HepG2 (cell line): Measurements from ENCODE around the gene THOC1. TPM values are rescaled to one million over a fixed set of nuclear protein-coding genes. Genes with fewer than 3 reads are reported as not detected.

ENCODE experiments used
- ATAC-seq: fragments of 200-7000 bp; cut with Tn5 transposase; 3 replicates; pipeline ENCODE4 v1.9.1; 2020; ENCODE audit warnings: mild to moderate bottlenecking, moderate library complexity
- BruUV-seq: library from RNA; stranded (reverse); fragments of 400-500 nt; replicated peaks from 2 replicates; lab custom pipeline; 2021; lab: Mats Ljungman, UMichigan
- CTCF ChIA-PET: fragments of 300-600 bp; formaldehyde crosslinking; extraction: SDS; loops from one replicate; lab custom pipeline; 2021; ENCODE audit warnings: low total read pairs, inconsistent platforms, low intra/inter-chr PET ratio; lab: Yijun Ruan, JAX
- POLR2A ChIA-PET: fragments of 350-600 bp; sonication (Branson Sonifier 250); formaldehyde crosslinking; loops from one replicate; lab custom pipeline; 2020; ENCODE audit warnings: antibody characterized with exemption, inconsistent platforms; lab: Yijun Ruan, JAX
- DNase-seq: peaks from one replicate; pipeline ENCODE4 v3.0.0-alpha.2; 2015; ENCODE audit warnings: low spot score
- FAIRE-seq: peaks from 3 replicates; lab custom pipeline; 2011; peaks lifted over from hg19 to GRCh38; lab: Jason Lieb, UNC
- H2AFZ ChIP-seq: one replicate; pipeline ENCODE4 v1.6.1; 2011; ENCODE audit warnings: low read length, inconsistent platforms
- H3K27ac ChIP-seq: fragments of 300-600 bp; 3 replicates; pipeline ENCODE4 v1.8.0; 2011; ENCODE audit warnings: mixed run types, mild to moderate bottlenecking, mixed read lengths, low read length, inconsistent platforms; ENCODE audit not compliant: insufficient read depth; ENCODE audit errors: extremely low read length
- H3K27me3 ChIP-seq, 2 experiments: fragments of 200-600 bp in 1 of 2; 2 replicates in 1 of 2; 3 replicates in 1 of 2; pipeline versions ENCODE4 v1.6.0 to v1.8.0; 2011; ENCODE audit warnings: low read length in 2 of 2, mild to moderate bottlenecking in 2 of 2, moderate library complexity in 2 of 2, inconsistent platforms in 1 of 2; ENCODE audit not compliant: insufficient read depth in 2 of 2, control insufficient read depth in 1 of 2
- H3K36me3 ChIP-seq, 2 experiments: fragments of 200-600 bp in 1 of 2; replicated peaks in 1 of 2; 2 replicates in 1 of 2; 3 replicates in 1 of 2; pipeline versions ENCODE4 v1.5.1 to v1.8.0; 2011; ENCODE audit warnings: low read length in 2 of 2, inconsistent platforms in 1 of 2; ENCODE audit not compliant: insufficient read depth in 2 of 2, control insufficient read depth in 1 of 2
- H3K4me1 ChIP-seq: 2 replicates; pipeline ENCODE4 v1.5.1; 2012; ENCODE audit warnings: low read length, inconsistent platforms; ENCODE audit not compliant: insufficient read depth
- H3K4me2 ChIP-seq: 2 replicates; pipeline ENCODE4 v1.6.0; 2011; ENCODE audit warnings: low read depth, low read length, inconsistent platforms
- H3K4me3 ChIP-seq, 3 experiments: fragments of 200-600 bp in 1 of 3; sonication (generic), shearing (Covaris generic) in 1 of 3; replicated peaks in 1 of 3; 2 replicates each; pipeline ENCODE4 v1.5.1; 2011 to 2016; ENCODE audit warnings: low read length in 3 of 3, inconsistent platforms in 2 of 3, low read depth in 2 of 3, mild to moderate bottlenecking in 2 of 3, control low read depth in 1 of 3, mixed read lengths in 1 of 3; ENCODE audit not compliant: insufficient read depth in 1 of 3
- H3K79me2 ChIP-seq: one replicate; pipeline ENCODE4 v1.6.1; 2011; ENCODE audit warnings: low read length, inconsistent platforms; ENCODE audit not compliant: insufficient read depth
- H3K9ac ChIP-seq: 2 replicates; pipeline ENCODE4 v1.6.0; 2011; ENCODE audit warnings: mild to moderate bottlenecking, low read depth, low read length, inconsistent platforms; ENCODE audit not compliant: insufficient read depth
- H3K9me3 ChIP-seq: 2 replicates; pipeline ENCODE4 v1.5.1; 2012; ENCODE audit warnings: mild to moderate bottlenecking, low read length
- H4K20me1 ChIP-seq: 2 replicates; pipeline ENCODE4 v1.6.0; 2011; ENCODE audit warnings: inconsistent platforms, mild to moderate bottlenecking, low read length, moderate library complexity; ENCODE audit not compliant: insufficient read depth
- ADNP ChIP-seq: sonication (generic); formaldehyde crosslinking; IDR thresholded peaks from 2 replicates; pipeline ENCODE4 v1.4.0; 2020; ENCODE audit warnings: missing genetic modification reagents
- CC2D1A ChIP-seq: sonication (generic); formaldehyde crosslinking; IDR thresholded peaks from 2 replicates; pipeline ENCODE4 v1.8.1; 2023; ENCODE audit warnings: mild to moderate bottlenecking, missing genetic modification reagents
- FOSL2 ChIP-seq: sonication (generic); formaldehyde crosslinking; IDR thresholded peaks from 2 replicates; pipeline ENCODE4 v1.4.0; 2020; ENCODE audit warnings: missing genetic modification reagents
- MAFK ChIP-seq, 2 experiments: IDR thresholded peaks in 1 of 2; conservative IDR thresholded peaks in 1 of 2; 2 replicates each; pipeline ENCODE4 v1.6.1; 2011; ENCODE audit warnings: improper control_type of control experiment in 2 of 2, low read length in 2 of 2
- NCOA5 ChIP-seq: sonication (generic); formaldehyde crosslinking; IDR thresholded peaks from 2 replicates; pipeline ENCODE4 v1.4.0; 2020; ENCODE audit warnings: missing genetic modification reagents
- RORA ChIP-seq: sonication (generic); formaldehyde crosslinking; IDR thresholded peaks from 2 replicates; pipeline ENCODE4 v1.5.0; 2020; ENCODE audit warnings: mild to moderate bottlenecking, missing genetic modification reagents, moderate library complexity
- SRSF9 ChIP-seq: fragments of 200-400 bp; formaldehyde crosslinking; IDR thresholded peaks from 2 replicates; pipeline ENCODE4 v1.6.1; 2018; ENCODE audit warnings: borderline replicate concordance, mild to moderate bottlenecking, low read depth, low read length; ENCODE audit not compliant: insufficient read depth, poor library complexity, severe bottlenecking
- STAG1 ChIP-seq: sonication (generic); formaldehyde crosslinking; IDR thresholded peaks from 2 replicates; pipeline ENCODE4 v1.4.0; 2020; ENCODE audit warnings: missing genetic modification reagents
- ZNF598 ChIP-seq: sonication (generic); formaldehyde crosslinking; IDR thresholded peaks from 2 replicates; pipeline ENCODE4 v1.5.1; 2020; ENCODE audit warnings: mild to moderate bottlenecking, missing genetic modification reagents, borderline replicate concordance
- ZNF772 ChIP-seq: sonication (generic); formaldehyde crosslinking; IDR thresholded peaks from 2 replicates; pipeline ENCODE4 v1.5.0; 2020; ENCODE audit warnings: mild to moderate bottlenecking, missing genetic modification reagents
- WGBS: methylation state at CpG from one replicate; pipeline ENCODE4 v1.1.6; 2017; ENCODE audit warnings: low lambda C conversion rate; 5-methylcytosine and 5-hydroxymethylcytosine counted together
- in situ Hi-C: cut with HindIII; loops from 2 replicates; pipeline ENCODE4 v1.10.0; 2017; ENCODE audit warnings: low pct_unique_long_range_greater_than_20kb; ENCODE audit not compliant: extremely low pct_ligation_motif_present
- intact Hi-C: fragments of 100-400 bp; cut with micrococcal nuclease; formaldehyde crosslinking; loops from one replicate; pipeline ENCODE4 v1.10.0; 2022; ENCODE audit not compliant: unreplicated experiment
- polyA plus RNA-seq, 8 experiments: library from polyadenylated mRNA; depleted of rRNA in 3 of 8; stranded (reverse) in 7 of 8; unstranded in 1 of 8; fragments of >200 nt; fragmentation: Illumina TruSeq in 4 of 8; extraction: Trizol in 4 of 8; gene quantifications; 2 replicates each; pipeline versions ENCODE4 v1.2.1 to v1.2.3, GENCODE V29; 2011 to 2016; ENCODE audit warnings: low read depth in 4 of 8, missing spikeins in 1 of 8, mixed read lengths in 1 of 8; ENCODE audit not compliant: insufficient read depth in 1 of 8
- total RNA-seq, 5 experiments: library from RNA; depleted of rRNA; stranded (reverse); fragments of >200 nt; fragmentation: Illumina TruSeq; extraction: Trizol; gene quantifications; 2 replicates each; pipeline ENCODE4 v1.2.3, GENCODE V29; 2016; ENCODE audit warnings: low read depth in 1 of 5
- TF ChIP-seq, protein P1 (sequence below): sonication (generic); formaldehyde crosslinking; IDR thresholded peaks from 2 replicates; pipeline ENCODE4 v1.8.0; 2022; ENCODE audit warnings: mild to moderate bottlenecking, missing genetic modification reagents; ENCODE audit not compliant: insufficient replicate concordance
- TF ChIP-seq, protein P2 (sequence below): sonication (generic); formaldehyde crosslinking; IDR thresholded peaks from 2 replicates; pipeline ENCODE4 v1.4.0; 2020; ENCODE audit warnings: missing genetic modification reagents
- TF ChIP-seq, protein P3 (sequence below): sonication (generic); formaldehyde crosslinking; IDR thresholded peaks from 2 replicates; pipeline ENCODE4 v1.4.0; 2020; ENCODE audit warnings: mild to moderate bottlenecking, missing genetic modification reagents
- TF ChIP-seq, protein P4 (sequence below): sonication (generic); formaldehyde crosslinking; IDR thresholded peaks from 2 replicates; pipeline ENCODE4 v1.5.0; 2020; ENCODE audit warnings: mild to moderate bottlenecking, missing genetic modification reagents, moderate library complexity

THOC1 gene
- total and polyA plus RNA-seq, 2 of the 13 experiments (the other 11 are each of a cell fraction or from before 2014, with no cell fraction given): 40.6 to 56.7 TPM

DNA sequence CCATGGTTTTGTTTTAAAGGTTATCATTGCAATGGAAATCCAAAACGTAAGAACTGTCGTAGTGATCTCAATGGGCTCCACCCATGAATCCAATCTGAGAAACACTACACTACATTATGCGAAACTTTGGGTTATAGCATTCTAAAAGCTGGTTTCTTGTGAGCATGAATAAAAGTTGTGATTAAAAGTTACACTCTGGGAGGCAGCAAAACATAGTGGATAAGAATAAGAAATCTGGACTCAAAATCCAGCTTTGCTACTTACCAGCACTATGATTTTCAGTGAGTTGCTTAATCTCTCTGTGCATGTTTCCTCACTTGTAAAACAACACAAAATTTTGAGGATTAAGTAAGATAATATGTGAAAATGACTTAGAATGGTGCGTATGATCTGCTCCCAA is 25.7 kb upstream of the THOC1 start (continued):
- TF ChIP-seq ADNP (no peak), ZNF772 (no peak), NCOA5 (CRISPR knock-in tag) (no peak), SRSF9 (no peak), FOSL2 (CRISPR knock-in tag) (no peak), CC2D1A (CRISPR knock-in tag) (no peak)
- TF ChIP-seq, protein P1, sequence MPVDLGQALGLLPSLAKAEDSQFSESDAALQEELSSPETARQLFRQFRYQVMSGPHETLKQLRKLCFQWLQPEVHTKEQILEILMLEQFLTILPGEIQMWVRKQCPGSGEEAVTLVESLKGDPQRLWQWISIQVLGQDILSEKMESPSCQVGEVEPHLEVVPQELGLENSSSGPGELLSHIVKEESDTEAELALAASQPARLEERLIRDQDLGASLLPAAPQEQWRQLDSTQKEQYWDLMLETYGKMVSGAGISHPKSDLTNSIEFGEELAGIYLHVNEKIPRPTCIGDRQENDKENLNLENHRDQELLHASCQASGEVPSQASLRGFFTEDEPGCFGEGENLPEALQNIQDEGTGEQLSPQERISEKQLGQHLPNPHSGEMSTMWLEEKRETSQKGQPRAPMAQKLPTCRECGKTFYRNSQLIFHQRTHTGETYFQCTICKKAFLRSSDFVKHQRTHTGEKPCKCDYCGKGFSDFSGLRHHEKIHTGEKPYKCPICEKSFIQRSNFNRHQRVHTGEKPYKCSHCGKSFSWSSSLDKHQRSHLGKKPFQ (CRISPR knock-in tag): no peak
- TF ChIP-seq, protein P2, sequence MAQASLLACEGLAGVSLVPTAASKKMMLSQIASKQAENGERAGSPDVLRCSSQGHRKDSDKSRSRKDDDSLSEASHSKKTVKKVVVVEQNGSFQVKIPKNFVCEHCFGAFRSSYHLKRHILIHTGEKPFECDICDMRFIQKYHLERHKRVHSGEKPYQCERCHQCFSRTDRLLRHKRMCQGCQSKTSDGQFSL (CRISPR knock-in tag): no peak
- TF ChIP-seq, protein P3, sequence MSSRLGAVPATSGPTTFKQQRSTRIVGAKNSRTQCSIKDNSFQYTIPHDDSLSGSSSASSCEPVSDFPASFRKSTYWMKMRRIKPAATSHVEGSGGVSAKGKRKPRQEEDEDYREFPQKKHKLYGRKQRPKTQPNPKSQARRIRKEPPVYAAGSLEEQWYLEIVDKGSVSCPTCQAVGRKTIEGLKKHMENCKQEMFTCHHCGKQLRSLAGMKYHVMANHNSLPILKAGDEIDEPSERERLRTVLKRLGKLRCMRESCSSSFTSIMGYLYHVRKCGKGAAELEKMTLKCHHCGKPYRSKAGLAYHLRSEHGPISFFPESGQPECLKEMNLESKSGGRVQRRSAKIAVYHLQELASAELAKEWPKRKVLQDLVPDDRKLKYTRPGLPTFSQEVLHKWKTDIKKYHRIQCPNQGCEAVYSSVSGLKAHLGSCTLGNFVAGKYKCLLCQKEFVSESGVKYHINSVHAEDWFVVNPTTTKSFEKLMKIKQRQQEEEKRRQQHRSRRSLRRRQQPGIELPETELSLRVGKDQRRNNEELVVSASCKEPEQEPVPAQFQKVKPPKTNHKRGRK (CRISPR knock-in tag): no peak
- TF ChIP-seq, all 625 proteins: peak for 0

DNA sequence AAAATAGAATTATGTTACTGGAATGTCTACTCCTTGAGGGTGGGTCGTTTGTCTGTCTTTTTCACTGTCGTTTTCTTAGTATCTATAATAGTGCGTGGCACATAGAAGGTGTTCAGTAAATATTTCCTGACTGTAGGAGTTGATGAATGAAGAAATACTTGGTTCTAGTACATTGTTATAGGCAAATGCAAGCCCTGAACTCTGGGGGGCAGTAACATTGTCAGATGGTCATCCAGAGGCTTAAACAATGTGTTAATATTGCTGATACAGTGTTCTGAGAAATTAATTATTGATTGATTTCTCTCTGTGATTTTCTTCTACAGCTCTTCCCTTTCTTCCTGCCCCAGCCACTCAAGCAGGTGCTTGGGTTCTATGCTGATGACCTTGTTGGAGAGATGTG is 24.4 kb upstream of the THOC1 start:
- Histone ChIP-seq H3K36me3 (no peaks in the 10 kb centered on the region), H3K27me3 (peaks cover 0 to 4% of the 10 kb centered on the region in 2 experiments; a peak in 1 of 5 replicates), H2AFZ (no peak overlapping the region), H3K9ac (no peak overlapping the region), H3K9me3 (no peaks in the 10 kb centered on the region), H3K4me2 (no peak overlapping the region), H3K79me2 (no peaks in the 10 kb centered on the region), H3K27ac (no peak overlapping the region), H3K4me3 (no peak overlapping the region), H4K20me1 (no peaks in the 10 kb centered on the region), H3K4me1 (no peaks in the 10 kb centered on the region)
- CTCF ChIA-PET: no interaction called here
- FAIRE-seq (no peak), ATAC-seq (peak; percentile 33; the same call in 1 of the 3 replicates), DNase-seq (no peak)
- intact Hi-C loops: no loop called here
- TF ChIP-seq, protein P4, sequence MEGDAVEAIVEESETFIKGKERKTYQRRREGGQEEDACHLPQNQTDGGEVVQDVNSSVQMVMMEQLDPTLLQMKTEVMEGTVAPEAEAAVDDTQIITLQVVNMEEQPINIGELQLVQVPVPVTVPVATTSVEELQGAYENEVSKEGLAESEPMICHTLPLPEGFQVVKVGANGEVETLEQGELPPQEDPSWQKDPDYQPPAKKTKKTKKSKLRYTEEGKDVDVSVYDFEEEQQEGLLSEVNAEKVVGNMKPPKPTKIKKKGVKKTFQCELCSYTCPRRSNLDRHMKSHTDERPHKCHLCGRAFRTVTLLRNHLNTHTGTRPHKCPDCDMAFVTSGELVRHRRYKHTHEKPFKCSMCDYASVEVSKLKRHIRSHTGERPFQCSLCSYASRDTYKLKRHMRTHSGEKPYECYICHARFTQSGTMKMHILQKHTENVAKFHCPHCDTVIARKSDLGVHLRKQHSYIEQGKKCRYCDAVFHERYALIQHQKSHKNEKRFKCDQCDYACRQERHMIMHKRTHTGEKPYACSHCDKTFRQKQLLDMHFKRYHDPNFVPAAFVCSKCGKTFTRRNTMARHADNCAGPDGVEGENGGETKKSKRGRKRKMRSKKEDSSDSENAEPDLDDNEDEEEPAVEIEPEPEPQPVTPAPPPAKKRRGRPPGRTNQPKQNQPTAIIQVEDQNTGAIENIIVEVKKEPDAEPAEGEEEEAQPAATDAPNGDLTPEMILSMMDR: peak; percentile 30; the same call in 1 of the 2 replicates
- TF ChIP-seq SRSF9 (no peak), MAFK (conservative IDR thresholded peaks at IDR 0.05 in 1 of 2, IDR thresholded peaks at IDR 0.05 in 1 of 2; ENCODE audit: low read length in 2 of 2) (peak; percentile 7 to 35; a peak in 1 of 4 replicates), STAG1 (CRISPR knock-in tag) (peak; percentile 33), RORA (no peak), ZNF598 (CRISPR knock-in tag) (no peak)
- POLR2A ChIA-PET: no interaction called here
- no TSS peak for BruUV-seq
- 14% methylated on average over 3 of the region's 3 CpGs for WGBS
- in situ Hi-C loops: no loop called here
